ENCODE data around the gene STXBP5. TPM values are rescaled to one million over a fixed set of nuclear protein-coding genes. Genes with fewer than 3 reads are reported as not detected.

The STXBP5 gene
- total RNA-seq: 13.8 TPM
- long read RNA-seq, full-length matches to known transcripts: 2 of 6 reads
- long read RNA-seq, partial matches to known transcripts: 1 of 6 reads
- long read RNA-seq, other reads (novel, unspliced or antisense): 3 of 6 reads

DNA sequence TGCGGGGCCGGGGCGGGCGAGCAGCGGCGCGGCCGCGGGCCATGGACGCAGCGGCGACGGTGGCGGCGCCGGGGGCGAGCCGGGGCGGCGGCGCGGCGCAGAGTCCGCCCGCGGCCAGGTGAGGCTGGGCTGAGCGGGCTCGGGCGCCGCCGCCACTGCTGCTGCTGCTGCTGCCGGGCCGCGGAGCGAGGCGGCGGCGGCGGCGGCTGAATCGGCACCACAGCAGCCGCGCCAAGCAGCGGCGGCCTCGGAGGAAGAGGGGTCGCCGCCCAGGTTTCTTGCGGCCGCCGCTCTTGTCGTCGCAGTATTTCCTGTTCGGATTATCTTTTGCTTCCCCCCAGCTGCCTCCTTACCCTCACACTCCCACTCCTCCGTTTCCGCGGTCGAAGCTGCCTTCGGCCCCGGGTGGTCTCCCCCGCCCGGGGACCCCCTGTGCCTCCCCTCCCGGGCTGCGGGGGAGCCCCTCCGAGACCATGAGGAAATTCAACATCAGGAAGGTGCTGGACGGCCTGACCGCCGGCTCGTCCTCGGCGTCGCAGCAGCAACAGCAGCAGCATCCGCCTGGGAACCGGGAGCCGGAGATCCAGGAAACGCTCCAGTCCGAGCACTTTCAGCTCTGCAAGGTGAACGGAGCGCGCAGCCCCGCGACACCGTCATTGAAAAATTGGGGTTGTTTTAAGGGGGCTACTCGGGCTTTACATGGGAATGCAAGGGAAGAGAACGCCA, at the start of gene STXBP5:
Gene STXBP5 (plus strand): TSS at position 358 of the 726 bp plus-strand sequence. CDS start 116 bp downstream, at position 474.
- intact Hi-C loops (cut with DNase I): loop anchor here (1.0 to 10.0 kb wide), 3 partner anchors 81 to 1239 kb away; partner anchors contain the start of gene SHPRH
- ATAC-seq (peak; percentile 2), DNase-seq (ENCODE audit: missing footprints) (peak; percentile 73)

DNA sequence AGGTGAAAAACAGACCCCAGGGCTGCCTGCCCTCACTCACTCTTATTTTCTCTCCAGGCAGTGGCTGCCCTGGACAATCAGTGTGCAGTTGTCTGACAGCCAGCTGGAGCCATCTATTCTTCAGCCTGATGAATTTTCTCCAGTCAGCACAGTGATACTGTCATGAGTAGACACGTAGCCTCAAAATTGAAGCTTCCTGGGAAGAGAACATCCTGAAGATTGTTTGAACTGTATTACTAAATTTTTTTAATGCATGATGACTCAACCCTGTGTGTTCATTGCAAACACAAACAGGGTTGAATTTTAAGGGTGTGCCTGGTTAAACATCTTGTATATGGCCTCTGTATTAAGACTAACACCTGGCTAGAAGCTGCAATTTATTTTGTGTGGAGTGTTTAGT, 49.8 kb upstream of the STXBP5 start:
- ATAC-seq: no peak
- no peak for DNase-seq (ENCODE audit: missing footprints)
- intact Hi-C loops (cut with DNase I): no loop called here

DNA sequence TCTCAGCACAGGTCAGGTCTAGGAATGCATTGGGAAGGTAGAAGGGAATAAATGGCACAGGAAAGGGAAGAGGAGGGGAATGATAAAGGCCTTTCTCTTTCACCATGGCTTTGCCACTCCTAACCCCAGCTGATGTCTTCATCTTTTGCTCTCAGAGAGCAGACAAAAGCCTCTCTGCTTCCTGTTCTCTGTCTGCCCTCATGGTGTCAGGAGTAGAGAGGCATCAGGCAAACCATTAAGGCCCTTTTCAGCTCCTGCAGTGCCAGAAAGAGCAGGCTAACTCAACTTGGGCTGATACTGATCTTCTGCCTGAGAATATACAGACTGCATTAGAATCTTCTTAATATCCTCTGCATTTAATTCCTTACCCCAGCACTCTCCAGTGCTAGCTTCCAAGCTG, 48.0 kb upstream of the STXBP5 start:
- ATAC-seq: no peak
- DNase-seq (ENCODE audit: missing footprints): no peak
- intact Hi-C loops (cut with DNase I): no loop called here

DNA sequence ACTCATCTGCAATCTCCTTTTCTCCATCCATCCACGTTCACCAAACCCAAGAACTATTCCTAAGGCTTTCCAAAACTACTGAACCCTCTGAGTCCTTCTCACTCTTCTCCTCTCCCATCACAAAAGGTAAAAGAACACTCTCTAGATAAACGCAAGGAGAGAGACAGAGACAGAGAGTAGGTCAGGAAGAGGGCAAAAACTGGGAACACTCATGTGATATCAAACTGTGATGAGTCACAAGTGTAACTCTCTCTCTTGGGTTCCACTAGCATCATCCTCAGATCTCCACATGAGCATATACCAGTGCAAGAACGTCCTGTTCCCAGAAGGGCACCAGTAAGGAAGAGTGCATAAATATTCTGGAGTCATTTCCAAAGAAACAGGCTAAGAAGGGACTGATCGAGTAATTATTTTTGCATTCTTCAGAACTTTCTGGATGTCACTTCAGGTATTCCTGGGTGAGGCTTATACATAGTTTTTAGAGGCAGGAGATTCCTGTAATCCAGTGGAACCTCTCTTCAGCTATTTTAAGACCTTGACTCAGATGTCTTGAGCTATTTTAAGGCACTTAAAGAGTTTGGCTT, 47.3 kb upstream of the STXBP5 start:
- intact Hi-C loops (cut with DNase I): no loop called here

DNA sequence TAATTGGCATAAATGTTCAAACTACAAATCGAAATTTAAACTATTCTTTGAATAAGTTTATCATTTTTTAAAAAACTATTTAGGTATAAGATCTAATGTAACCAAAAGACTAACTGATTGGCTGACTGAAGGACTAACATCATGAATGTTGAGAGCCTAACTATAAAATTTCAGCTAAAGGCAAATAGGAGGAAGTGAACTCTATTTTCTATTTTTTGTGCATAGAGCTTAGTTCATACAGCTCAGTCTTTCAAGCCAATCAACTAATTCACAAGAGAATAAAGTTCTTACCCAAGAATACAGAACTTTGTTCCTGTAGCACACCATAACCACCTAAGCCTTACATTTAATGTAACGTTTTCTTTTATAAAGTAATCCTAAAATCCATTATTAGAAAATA, 46.3 kb upstream of the STXBP5 start:
- ATAC-seq (no peak), DNase-seq (ENCODE audit: missing footprints) (no peak)
- intact Hi-C loops (cut with DNase I): no loop called here

More for the DNA sequence above, 47.3 kb upstream of the STXBP5 start:
- DNase-seq (ENCODE audit: missing footprints): no peak
- no peak for ATAC-seq

DNA sequence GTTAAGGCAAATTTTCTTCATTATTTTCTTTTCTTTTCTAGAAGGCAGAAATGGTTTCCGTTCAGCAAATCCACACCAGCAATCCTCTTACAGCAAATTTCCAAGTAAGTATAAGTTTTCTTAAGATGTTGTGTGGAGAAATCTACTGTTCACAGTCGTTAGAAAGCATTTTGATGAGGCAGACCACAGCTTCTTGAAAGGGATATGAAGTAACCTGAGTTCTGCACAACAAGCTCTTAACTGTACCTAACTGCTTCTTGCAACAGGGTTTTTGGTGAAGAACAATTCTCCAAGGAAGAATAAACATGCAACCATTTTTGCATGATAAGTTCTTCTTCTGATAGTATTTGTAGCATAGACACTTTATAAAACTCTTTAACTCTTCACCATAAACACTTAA, 45.3 kb upstream of the STXBP5 start:
- intact Hi-C loops (cut with DNase I): no loop called here
- DNase-seq (ENCODE audit: missing footprints) (no peak), ATAC-seq (no peak)

DNA sequence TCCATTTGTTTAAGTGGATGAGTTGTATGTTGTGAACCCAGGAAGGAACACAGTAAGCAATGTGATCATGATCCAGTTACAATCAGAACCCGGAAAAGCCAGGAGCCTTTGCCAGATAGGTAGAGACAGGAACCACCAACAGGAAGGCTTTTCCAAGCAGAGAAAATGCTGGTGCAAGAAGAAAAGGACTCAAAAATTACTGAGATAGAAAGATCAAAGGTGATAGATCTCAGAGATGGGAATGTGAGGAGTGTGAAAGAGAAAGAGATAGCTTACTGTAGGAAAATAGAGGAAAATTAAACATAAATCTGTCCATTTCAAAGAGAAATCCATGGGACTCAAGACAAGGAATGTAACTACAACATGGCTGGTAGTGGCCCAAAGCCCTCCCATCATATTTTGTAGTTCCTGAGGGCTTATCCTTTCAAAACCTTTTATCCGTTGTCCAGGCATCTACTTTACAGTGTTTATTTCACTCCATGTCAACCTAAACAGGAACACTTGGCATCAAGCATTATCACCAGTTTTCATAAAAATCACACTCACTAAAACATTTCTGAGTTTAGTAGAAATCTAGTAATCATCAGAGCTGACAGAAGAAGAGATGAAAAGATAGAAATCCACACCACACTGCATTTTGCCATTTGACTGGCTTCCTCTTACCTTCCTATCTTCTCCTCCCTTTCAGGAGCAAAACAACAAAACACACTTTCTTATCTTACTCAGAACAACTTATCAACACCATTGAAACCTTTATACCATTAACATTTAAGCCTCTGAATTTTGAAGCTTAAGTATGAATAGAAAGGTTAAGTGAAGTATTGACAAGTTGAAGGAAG, 44.5 kb upstream of the STXBP5 start:
- DNase-seq (ENCODE audit: missing footprints) (no peak), ATAC-seq (no peak)
- intact Hi-C loops (cut with DNase I): no loop called here

DNA sequence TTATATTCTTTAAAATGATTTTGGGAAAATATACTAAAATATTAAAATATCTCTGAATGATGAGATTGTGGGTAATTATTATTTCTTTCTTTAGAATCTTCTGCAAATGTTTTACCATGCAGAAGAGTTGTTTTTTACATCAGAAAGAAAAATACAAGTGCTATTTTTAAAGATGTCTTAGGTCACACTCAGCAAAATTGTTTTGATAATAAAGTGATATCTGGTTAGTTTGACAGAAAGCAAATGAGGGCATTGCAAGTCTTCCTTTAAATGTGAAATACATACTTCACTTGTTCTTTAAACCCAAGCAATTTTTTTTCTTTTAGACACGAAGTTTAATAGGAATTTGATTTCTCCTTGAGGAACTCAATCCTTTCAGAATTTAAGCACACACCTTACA, 43.6 kb upstream of the STXBP5 start:
- no peak for ATAC-seq
- no peak for DNase-seq (ENCODE audit: missing footprints)
- intact Hi-C loops (cut with DNase I): no loop called here

DNA sequence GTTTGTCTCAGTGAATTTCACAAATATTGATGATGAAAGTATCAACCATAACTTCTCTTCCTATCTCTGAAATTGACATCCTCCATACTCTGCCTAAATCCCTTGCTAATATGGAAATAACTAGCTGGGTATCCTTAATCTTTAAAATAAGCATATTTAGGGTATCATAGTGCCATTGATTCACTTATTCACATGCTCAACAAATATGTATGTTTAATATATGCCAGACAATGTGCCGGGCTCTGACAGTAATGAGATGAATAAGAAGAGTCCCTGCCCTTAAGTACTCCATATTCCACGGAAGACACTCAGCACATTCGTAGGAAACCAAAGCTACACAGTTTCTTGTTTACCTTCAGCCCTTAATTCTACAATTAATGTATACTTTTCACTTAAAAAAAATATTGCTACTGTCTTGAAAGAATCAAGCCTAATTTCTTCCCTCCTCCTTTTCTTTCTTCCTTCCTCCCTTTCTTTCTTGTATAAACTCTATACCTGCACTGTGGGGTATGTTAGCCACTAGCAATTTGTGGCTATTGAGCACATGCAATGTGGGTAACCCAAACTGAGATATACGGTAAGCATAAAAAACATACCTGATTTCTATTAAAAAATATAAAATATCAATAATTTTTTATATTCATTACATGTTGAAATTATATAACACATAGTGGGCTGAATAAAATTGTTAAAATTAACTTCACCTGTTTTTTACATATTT, 42.8 kb upstream of the STXBP5 start:
- intact Hi-C loops (cut with DNase I): no loop called here
- ATAC-seq: no peak
- DNase-seq (ENCODE audit: missing footprints): no peak

DNA sequence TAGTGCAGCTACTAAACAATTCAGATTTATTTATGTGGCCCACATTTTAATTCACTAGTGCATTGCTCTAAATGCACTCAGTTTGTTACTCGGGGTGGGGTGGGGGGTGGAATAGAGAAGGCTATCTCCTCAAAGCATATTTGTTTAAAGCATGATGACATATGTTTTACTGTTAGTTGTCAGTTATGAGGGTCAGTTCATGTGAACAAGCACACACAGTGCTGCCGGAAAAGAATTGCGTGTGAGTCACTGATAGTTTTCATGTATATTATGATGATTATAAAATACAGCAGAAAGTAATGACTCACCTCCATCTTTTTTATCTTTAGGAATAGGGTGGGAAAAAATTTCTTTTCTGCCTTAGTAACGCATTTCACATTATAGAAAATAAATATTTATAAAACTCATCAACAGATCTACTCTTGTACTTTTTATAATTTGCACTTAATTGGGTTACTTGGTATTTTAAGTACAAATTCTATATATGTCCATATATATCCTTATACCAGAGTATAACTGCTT, 42.2 kb upstream of the STXBP5 start:
- intact Hi-C loops (cut with DNase I): no loop called here
- DNase-seq (ENCODE audit: missing footprints) (no peak), ATAC-seq (no peak)

DNA sequence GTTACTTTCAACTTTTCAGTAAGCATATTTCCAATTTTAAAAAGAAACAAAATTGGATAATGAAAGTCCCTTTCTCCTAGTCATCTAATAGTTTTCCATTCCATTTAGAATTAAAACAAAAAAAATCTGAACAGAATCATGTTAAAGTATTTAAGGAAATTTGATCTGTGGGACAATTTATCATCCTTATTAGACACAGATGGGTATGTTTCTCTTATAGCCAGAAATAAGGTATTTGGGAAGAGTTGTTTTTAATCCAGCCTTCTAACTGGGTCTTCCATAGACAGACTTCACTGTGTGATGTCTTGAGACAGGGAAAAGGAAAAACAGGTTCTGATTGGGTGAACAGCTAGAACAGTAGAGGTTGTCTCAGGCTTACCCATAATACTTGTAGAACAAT, 39.5 kb upstream of the STXBP5 start:
- no peak for DNase-seq (ENCODE audit: missing footprints)

DNA sequence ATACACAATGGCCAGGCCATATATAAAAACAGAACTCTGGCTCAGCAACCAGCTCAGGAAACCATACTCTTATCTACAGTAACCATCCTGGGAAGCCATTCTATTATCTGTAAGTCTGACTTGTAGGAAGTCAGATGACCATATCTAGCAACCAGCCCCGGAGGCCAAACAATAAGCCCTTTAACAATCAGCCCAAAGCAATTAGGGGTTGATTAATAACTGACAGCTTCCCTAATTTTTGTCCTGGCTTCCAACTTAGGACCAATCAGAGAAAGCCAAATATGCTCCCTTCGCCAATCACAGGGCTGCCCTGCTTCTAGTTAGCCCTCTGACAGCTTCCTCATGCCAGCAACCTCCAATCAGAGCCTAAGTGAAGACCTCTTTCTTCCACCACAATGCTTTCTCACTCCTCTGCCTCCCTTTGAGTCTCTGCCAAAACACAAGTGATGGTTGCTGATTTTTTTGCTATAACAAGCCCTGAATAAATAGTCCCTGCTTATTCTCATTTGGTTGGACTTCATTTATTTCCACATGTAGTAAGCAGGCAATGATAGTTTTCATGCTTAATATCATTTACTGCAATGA, 37.8 kb upstream of the STXBP5 start:
- no peak for DNase-seq (ENCODE audit: missing footprints)
- intact Hi-C loops (cut with DNase I): no loop called here
- ATAC-seq: no peak

More for the DNA sequence above, 39.5 kb upstream of the STXBP5 start:
- intact Hi-C loops (cut with DNase I): no loop called here
- ATAC-seq: no peak

DNA sequence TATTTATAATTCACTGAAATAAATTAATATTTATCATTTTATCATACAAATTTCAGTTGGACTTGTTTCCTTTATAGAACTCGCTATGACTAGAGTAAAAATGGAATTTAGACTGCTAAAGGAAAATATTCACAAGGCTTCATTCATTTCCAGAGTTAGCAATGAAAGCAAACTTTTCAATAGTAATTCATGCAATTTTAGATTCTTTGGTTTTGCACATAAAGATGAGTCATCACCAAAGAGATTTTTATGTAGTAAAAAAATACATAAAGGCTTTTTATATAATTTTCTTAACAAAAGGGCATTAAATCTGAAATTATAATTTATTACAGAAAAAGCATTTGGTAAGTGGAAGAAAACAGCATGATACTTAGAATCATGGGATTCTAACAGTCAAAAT, 37.2 kb upstream of the STXBP5 start:
- ATAC-seq (no peak), DNase-seq (ENCODE audit: missing footprints) (no peak)
- intact Hi-C loops (cut with DNase I): no loop called here

DNA sequence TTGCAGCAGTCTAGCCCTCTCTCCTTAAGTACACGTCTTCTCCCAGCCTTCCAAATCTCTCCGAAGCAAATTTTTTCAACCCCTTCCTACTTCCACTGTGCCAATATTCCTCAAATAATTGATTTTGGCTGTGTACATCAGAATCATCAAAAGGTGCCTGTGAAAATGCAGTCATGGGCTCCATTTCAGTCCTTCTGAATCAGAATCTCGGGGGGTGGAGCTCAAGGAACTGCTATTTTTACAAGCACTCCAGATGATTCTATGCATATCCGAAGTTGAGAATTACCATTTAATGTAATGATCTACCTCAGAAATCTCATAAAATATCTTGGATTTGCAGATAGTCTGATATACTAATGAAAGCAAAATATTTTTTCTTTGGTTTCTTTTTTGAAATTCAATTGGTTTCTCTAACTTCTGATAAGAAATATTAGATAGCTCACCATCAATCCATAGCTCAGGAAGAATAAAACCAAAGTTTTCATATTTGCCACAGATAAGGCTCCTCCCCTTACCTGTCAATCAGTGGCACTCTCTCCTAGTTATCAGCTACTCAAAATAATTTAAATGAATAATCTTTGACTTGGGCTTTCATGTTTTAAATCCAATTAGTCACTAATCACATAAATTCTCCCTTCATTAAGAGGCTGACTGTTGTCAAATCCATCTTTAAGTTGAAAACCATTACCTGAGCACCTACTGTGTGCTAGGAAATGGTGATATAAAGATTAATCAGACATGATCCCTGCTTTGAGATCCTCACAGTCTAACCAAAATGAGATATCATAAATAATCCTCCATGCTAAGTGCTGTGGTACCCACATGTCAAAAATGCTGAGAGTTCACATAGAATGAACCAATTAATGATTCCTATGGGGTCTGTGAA, 36.4 kb upstream of the STXBP5 start:
- intact Hi-C loops (cut with DNase I): no loop called here
- ATAC-seq: no peak
- DNase-seq (ENCODE audit: missing footprints): no peak

DNA sequence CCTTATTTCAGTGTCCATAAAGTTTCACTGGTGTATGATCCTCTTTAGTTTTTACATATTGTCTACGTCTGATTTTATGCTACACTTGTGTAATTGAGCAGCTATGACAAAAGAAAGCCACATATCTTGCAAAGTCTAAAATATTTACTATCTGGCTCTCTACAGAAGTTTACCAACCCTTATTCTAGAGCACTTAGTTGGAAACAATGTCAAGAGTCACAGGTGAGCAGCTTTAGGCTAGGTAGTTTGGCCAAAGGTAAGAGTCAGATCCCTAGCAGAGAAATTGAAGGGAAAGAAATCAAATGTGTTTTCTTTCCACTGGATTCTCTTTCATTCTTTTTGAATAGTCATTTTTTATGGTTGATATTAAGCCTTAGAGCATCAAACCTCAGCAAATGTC, 34.7 kb upstream of the STXBP5 start:
- DNase-seq (ENCODE audit: missing footprints): no peak
- no peak for ATAC-seq
- intact Hi-C loops (cut with DNase I): no loop called here

DNA sequence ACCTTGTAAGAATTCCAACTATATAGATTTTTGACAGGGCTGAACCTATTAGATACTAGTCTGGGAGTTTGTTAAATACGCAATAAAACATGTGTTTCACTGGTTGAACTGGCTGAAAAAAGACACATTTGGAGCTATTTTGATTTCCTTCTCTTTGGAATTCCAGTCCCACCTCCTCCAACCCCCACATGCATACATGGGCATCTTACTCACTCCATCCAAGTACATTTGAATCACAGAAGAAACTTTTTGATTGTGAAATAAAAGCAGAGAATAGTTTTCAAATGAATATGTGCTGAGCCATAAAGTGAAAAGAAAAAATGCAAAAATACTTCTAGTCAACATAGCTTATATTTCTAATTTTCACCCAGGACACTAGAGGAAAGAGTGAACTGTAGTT, 33.9 kb upstream of the STXBP5 start:
- intact Hi-C loops (cut with DNase I): no loop called here
- ATAC-seq (no peak), DNase-seq (ENCODE audit: missing footprints) (no peak)

DNA sequence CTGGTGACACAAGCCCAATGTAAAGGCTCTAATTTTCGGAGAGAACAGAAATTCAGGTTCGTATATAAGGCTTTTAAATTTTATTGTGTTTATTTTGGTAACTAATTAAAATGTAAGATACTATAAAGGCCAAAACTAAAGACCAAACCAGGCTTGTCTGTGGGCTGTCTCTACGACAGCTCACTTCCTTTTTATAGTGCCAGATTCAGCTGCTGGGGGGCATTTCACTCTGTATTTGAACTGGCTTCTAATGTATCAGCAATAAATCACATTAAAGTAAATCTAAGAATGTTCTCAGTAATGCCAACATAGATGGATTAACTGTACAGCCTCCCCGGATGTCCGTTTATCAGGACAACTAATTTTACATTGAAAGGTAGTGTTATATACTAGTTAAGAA, 31.1 kb upstream of the STXBP5 start:
- DNase-seq (ENCODE audit: missing footprints): no peak
- ATAC-seq: no peak
- intact Hi-C loops (cut with DNase I): no loop called here
